PFSK-1 (cell line): ENCODE data around the gene SRSF4.

ENCODE experiments used
- FOXP2 ChIP-seq: optimal IDR thresholded peaks from 2 replicates; pipeline ENCODE3; 2011; ENCODE audit warnings: borderline replicate concordance, control low read depth, inconsistent platforms; ENCODE audit not compliant: insufficient read depth; ENCODE audit errors: extremely low read length, extremely low read depth
- POLR2AphosphoS5 ChIP-seq: IDR thresholded peaks from 2 replicates; pipeline ENCODE4 v1.6.1; 2012; ENCODE audit warnings: low read depth, mild to moderate bottlenecking, control low read depth, low read length, moderate library complexity
- SIN3A ChIP-seq: IDR thresholded peaks from 2 replicates; pipeline ENCODE4 v1.6.1; 2012; ENCODE audit warnings: mild to moderate bottlenecking, low read length, moderate library complexity, borderline replicate concordance; ENCODE audit not compliant: insufficient read depth
- TAF1 ChIP-seq: IDR thresholded peaks from 2 replicates; pipeline ENCODE4 v1.6.1; 2012; ENCODE audit warnings: low read length, control low read depth, borderline replicate concordance; ENCODE audit not compliant: insufficient read depth
- TF ChIP-seq, protein P1 (sequence below), 2 experiments: IDR thresholded peaks; 2 replicates each; pipeline versions ENCODE4 v1.6.1 to v1.8.0; 2011 to 2012; ENCODE audit warnings: low read depth in 2 of 2, low read length in 2 of 2, control low read depth in 1 of 2, inconsistent platforms in 1 of 2, mild to moderate bottlenecking in 1 of 2, moderate library complexity in 1 of 2; ENCODE audit not compliant: insufficient read depth in 1 of 2

DNA sequence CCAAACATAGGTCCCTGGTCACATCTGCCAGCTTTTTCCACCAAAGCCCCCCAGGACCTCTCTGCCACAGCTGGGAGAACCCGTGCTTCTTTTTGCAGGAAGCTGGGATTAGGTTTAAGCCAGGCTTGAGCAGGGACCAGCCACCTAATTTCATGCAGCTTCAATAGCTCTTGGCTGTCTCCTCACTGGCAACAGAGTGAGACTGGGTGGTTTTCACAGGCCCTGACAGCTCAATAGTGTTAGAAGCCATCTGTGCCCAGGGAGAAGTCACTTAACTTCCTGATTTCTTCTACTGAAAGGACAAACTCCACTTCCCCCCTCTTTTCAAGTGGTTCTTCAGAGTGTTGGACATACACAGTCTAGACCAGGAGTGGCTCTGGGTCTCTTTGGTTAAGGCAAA, 20.4 kb upstream of the SRSF4 start:
- TF ChIP-seq POLR2AphosphoS5 (no peak), SIN3A (no peak), TAF1 (no peak), FOXP2 (no peak)
- TF ChIP-seq, protein P1, sequence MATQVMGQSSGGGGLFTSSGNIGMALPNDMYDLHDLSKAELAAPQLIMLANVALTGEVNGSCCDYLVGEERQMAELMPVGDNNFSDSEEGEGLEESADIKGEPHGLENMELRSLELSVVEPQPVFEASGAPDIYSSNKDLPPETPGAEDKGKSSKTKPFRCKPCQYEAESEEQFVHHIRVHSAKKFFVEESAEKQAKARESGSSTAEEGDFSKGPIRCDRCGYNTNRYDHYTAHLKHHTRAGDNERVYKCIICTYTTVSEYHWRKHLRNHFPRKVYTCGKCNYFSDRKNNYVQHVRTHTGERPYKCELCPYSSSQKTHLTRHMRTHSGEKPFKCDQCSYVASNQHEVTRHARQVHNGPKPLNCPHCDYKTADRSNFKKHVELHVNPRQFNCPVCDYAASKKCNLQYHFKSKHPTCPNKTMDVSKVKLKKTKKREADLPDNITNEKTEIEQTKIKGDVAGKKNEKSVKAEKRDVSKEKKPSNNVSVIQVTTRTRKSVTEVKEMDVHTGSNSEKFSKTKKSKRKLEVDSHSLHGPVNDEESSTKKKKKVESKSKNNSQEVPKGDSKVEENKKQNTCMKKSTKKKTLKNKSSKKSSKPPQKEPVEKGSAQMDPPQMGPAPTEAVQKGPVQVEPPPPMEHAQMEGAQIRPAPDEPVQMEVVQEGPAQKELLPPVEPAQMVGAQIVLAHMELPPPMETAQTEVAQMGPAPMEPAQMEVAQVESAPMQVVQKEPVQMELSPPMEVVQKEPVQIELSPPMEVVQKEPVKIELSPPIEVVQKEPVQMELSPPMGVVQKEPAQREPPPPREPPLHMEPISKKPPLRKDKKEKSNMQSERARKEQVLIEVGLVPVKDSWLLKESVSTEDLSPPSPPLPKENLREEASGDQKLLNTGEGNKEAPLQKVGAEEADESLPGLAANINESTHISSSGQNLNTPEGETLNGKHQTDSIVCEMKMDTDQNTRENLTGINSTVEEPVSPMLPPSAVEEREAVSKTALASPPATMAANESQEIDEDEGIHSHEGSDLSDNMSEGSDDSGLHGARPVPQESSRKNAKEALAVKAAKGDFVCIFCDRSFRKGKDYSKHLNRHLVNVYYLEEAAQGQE (IDR thresholded peaks at IDR 0.05; ENCODE audit: insufficient read depth in 1 of 2, low read depth in 2 of 2, low read length in 2 of 2) = no peak
